ENCODE data around the gene NOTCH4.

DNA sequence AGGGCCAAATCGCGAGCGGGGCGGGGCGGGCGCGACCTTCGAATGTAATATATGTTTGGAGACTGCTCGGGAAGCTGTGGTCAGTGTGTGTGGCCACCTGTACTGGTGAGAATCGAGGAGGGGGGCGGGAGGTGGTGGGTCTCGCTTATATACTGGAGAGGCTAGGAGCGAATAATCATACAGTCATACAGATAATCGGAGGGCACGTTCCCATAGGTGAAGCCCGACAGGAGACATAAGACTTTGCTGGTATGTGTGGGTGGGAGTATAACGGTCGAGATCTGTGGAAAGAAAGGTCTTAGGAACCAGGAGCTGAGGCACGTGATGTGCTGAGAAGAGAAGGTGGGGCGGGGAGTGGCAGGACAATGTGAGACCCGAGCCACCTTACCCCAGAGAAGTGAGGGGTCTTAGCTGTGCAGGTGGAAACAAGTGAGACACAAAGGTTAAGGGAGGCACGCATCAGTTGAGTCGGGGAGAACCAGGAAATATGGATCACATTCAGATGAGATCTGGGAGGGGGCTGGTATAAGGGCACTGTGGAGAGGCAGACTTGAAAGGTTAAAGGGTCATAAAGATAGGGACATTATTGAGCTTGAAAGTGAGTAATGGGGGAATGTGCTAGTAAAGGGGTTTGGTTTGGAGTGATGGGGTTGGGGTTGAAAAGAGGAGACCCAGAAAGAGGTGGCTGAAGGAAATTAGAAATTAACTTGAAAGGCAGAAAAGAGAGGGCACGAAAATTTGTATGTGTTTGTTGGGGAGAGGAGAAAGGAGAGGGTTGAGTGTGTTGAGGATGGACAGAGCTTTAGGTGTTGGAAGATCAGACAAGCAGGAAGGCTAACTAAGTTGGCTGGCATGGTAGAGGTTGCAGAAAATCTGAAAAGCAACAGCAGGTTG lies 45.1 kb downstream of the NOTCH4 start:
- TF ChIP-seq, protein P1, sequence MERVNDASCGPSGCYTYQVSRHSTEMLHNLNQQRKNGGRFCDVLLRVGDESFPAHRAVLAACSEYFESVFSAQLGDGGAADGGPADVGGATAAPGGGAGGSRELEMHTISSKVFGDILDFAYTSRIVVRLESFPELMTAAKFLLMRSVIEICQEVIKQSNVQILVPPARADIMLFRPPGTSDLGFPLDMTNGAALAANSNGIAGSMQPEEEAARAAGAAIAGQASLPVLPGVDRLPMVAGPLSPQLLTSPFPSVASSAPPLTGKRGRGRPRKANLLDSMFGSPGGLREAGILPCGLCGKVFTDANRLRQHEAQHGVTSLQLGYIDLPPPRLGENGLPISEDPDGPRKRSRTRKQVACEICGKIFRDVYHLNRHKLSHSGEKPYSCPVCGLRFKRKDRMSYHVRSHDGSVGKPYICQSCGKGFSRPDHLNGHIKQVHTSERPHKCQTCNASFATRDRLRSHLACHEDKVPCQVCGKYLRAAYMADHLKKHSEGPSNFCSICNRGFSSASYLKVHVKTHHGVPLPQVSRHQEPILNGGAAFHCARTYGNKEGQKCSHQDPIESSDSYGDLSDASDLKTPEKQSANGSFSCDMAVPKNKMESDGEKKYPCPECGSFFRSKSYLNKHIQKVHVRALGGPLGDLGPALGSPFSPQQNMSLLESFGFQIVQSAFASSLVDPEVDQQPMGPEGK (CRISPR knock-in tag; IDR thresholded peaks at IDR 0.05; ENCODE audit: borderline replicate concordance) = no peak
- TF ChIP-seq CREB5 (CRISPR knock-in tag; IDR thresholded peaks at IDR 0.05; ENCODE audit: low read depth) (no peak), OSR1 (CRISPR knock-in tag; IDR thresholded peaks at IDR 0.05) (no peak), CSDC2 (CRISPR knock-in tag; IDR thresholded peaks at IDR 0.05) (no peak), TSHZ2 (CRISPR knock-in tag; IDR thresholded peaks at IDR 0.05) (no peak), ZNF8 (CRISPR knock-in tag; IDR thresholded peaks at IDR 0.05) (no peak), RARB (CRISPR knock-in tag; IDR thresholded peaks at IDR 0.05) (no peak), ZFP3 (CRISPR knock-in tag; IDR thresholded peaks at IDR 0.05) (no peak)
- TF ChIP-seq, protein P2, sequence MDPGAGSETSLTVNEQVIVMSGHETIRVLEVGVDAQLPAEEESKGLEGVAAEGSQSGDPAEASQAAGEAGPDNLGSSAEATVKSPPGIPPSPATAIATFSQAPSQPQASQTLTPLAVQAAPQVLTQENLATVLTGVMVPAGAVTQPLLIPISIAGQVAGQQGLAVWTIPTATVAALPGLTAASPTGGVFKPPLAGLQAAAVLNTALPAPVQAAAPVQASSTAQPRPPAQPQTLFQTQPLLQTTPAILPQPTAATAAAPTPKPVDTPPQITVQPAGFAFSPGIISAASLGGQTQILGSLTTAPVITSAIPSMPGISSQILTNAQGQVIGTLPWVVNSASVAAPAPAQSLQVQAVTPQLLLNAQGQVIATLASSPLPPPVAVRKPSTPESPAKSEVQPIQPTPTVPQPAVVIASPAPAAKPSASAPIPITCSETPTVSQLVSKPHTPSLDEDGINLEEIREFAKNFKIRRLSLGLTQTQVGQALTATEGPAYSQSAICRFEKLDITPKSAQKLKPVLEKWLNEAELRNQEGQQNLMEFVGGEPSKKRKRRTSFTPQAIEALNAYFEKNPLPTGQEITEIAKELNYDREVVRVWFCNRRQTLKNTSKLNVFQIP (CRISPR knock-in tag; IDR thresholded peaks at IDR 0.05; ENCODE audit: borderline replicate concordance, low read depth) = no peak

All from SK-N-SH treated with all-trans-retinoic acid at 6 μM for 48 hours (cell line).